GM12892 (cell line): Measurements from ENCODE around the gene NFYA. TPM values are rescaled to one million over a fixed set of nuclear protein-coding genes. Genes with fewer than 3 reads are reported as not detected.

Experiments used
- DNase-seq: peaks from one replicate; pipeline ENCODE4 v3.0.0; 2011; ENCODE audit not compliant: insufficient read length
- FAIRE-seq: peaks from 2 replicates; lab custom pipeline; 2011; peaks lifted over from hg19 to GRCh38; lab: Jason Lieb, UNC
- POLR2A ChIP-seq: IDR thresholded peaks from 2 replicates; pipeline ENCODE4 v1.6.1; 2011; ENCODE audit warnings: low read depth, low read length, control low read depth
- POLR2AphosphoS5 ChIP-seq: IDR thresholded peaks from 2 replicates; pipeline ENCODE4 v1.6.1; 2011; ENCODE audit warnings: low read depth, low read length, control low read depth
- TAF1 ChIP-seq: IDR thresholded peaks from 2 replicates; pipeline ENCODE4 v1.6.1; 2011; ENCODE audit warnings: low read depth, mild to moderate bottlenecking, control low read depth, low read length, borderline replicate concordance
- polyA plus RNA-seq: library from polyadenylated mRNA; unstranded; fragments of >200 nt; gene quantifications from one replicate; pipeline ENCODE4 v1.2.1, GENCODE V29; 2012; ENCODE audit warnings: missing spikeins, inconsistent platforms; ENCODE audit not compliant: missing spikeins

Gene NFYA
- 24.8 TPM for polyA plus RNA-seq

DNA sequence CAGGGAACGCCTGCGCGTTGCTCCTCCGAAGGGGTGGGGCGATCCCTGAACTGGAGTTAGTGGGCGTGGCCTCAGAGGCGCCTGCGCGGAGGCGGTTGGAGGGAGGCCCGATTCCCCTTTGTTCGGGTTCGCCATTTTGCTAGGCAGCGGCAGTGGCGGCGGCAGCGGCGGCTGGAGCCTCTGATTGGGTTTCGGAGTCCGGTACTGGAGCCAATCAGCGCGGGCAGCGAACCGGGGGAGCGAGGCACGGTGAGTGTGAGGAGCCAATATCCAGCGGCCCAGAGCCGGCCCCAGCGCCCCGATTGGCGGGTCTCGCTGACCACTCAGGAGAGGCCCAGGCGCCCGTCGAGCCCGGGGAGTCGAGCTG lies at the start of gene NFYA:
NFYA (plus strand) TSS at position 139 of the 367 bp plus-strand sequence. CDS start 6,116 bp downstream, outside the sequence.
- FAIRE-seq (peak; percentile 100), DNase-seq (peak; percentile 84)
- peak; percentile 41; the same call in 1 of the 2 replicates for TF ChIP-seq POLR2AphosphoS5
- TF ChIP-seq TAF1: peak; percentile 69; the same call in 1 of the 2 replicates
- no peak for TF ChIP-seq POLR2A

DNA sequence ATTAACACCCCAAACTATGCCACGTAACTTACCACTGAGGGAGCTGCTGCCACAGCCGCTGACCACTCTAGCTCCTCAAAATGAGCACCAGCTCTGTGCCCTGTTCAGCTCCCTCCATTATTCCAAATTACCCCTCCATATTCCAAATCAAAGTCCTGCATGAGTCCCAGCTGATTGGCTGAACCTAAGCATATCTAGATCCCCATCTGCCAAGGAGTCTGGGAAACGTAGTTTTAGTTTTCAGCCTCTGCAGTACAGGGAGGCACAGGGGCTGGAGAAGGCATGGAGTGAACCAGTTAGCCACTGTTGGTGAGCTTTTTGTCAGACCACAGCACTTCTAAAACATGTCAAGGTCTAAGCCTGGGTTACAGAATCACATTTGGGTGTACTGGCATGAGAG lies 49.7 kb upstream of the NFYA start:
- DNase-seq (no peak), FAIRE-seq (no peak)
- TF ChIP-seq POLR2AphosphoS5 (no peak), TAF1 (no peak), POLR2A (no peak)

DNA sequence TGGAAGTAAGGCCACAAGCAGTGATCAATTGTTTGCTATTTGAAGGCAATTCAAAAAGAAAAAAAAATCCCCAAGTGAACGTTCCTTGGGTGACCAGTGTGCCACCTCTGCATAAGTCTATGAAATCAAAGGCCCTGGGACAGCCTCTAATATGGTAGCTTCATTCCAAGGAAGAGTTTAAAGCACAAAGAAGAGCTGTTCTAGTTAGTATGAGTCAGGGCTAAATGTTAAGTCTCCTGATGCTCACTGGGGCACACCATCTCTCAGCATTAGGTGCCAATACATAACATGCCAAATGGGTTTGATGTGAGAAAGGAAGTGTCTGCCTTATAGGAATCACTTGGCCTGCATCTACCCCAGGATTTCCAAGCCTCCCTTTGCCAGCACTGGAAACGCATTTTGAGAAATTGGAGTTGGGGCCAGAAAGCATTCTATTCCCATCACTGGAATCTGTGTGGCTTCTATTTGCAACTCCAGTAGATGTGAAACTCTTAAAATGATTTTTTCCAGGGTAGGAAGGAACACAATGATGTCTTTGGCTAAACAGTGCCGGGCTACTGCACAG lies 46.7 kb upstream of the NFYA start:
- DNase-seq: no peak
- no peak for FAIRE-seq
- no peak for TF ChIP-seq TAF1
- no peak for TF ChIP-seq POLR2AphosphoS5
- TF ChIP-seq POLR2A: no peak

DNA sequence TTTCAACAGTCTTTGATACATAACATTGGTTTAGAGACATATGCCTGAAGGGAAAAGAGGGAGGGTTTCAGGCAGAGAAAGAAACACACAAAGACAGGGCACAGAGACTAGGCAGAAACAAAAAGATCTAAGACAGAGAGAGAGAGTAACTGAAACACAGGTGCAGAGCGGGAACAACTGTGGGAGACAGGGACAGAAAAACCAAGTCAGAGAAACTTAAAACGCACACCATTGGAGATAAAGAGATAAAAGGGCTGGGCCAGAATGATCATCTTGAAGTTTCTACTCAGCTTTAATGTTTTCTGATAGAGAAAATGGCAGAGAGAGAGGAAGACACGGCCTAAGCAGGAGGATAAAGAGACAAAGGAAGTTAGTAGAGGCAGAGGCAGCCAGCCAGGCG lies 45.5 kb upstream of the NFYA start:
- DNase-seq (no peak), FAIRE-seq (no peak)
- TF ChIP-seq TAF1 (no peak), POLR2AphosphoS5 (no peak), POLR2A (no peak)

DNA sequence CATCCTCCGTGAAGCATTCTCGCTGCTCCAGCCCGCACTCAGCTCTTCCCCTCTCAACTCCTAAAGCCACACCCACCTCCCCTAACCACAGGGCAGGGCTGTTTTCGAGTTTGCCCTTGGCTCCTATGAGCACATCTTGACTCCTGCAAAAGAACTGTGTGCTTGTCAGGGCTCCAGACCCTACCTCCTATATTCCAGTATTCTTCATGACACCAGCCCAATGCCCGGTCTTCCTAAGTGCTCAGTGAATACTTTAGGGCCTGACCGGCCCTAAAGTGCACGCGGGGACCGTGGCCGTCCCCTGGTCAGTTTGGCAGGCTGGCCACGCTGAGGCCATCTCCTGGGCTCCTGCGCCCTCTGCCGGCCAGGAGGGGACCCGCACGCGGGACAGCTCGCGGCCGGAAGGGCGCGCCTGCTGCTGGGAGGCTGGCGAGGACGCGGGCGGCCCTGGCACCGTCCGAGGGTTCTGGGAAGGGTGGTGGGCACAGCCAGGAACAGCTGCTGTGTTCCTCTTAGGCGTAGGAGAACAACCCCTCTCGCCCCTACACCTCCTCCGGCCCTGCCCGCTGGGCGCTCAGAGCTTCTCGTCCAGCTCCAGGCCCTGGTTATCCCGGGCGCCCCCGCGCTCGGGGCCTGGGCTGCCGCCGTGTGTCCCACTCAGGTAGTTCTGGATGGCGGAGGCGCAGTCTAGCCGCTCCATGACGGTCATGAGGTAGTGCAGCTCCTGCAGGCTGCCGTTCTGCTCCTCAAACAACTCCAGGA lies 44.8 kb upstream of the NFYA start:
- FAIRE-seq: peak; percentile 90

DNA sequence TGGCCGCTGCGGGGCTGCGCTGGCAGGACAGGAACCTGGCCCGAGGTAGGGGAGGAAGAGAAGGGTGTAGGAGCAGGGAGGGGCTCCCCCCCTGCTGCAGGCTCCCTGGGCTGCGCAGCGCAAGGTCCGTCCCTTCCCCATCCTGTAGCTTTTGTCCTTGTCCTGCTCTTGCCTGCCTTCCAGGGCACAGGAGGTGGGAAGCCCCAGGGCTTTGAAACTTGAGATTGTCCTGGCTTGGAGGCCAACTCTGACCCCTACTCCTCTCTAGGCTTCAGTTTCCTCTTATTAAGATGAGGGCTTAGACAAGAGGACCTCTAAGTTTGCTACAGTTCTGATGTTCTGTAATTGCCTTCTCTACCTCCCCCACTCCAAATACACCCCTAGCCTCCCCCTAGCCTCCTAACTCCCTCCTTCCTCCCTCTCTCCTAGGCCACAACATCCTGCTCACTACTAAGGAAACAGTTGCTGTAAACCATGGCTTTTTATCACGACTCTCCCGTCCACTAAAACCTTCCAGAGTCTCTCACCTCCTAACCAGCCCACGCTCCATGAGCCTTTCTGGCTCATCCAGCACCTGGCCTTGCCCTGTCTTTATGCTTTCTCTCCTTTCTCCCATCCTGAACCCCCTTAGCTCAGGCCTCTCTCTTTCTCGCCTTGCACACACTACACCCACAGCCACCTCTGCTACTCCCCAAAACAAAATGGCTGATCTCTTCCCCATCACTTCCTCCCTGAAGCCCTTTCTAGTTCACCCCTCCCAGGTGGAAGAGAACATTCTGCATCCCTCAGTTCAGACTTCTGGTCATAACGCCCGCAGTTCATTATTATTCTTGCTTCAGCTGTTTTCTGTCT lies 44.0 kb upstream of the NFYA start:
- DNase-seq (no peak), FAIRE-seq (no peak)
- no peak for TF ChIP-seq POLR2AphosphoS5
- TF ChIP-seq POLR2A: no peak
- TF ChIP-seq TAF1: no peak

More for the DNA sequence above, 44.8 kb upstream of the NFYA start:
- peak; percentile 86 for DNase-seq
- TF ChIP-seq POLR2A (peak; percentile 44; the same call in 1 of the 2 replicates), TAF1 (0 out of 2 replicates have a peak, but pooled peaks have one; percentile 25), POLR2AphosphoS5 (no peak)

DNA sequence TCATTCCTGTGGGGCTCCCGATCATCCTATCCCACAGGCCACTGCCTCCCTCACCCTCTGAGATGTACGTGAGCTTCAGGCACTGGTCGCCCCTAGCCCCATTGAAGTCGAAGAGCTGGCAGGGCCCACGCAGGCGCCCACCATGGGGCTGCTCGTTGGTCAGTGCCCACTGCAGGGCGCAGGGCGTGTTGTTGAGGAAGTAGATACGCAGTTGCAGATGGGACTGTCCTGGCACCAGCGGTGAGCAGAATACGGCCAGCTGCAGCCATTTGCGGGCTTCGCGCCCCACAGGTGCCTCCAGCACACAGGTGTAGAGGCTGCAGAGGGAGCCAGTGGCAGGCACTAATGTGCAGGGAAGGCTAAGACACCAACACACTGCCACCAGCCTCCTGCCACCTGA lies 39.9 kb upstream of the NFYA start:
- no peak for FAIRE-seq
- TF ChIP-seq POLR2AphosphoS5 (no peak), POLR2A (no peak), TAF1 (no peak)

DNA sequence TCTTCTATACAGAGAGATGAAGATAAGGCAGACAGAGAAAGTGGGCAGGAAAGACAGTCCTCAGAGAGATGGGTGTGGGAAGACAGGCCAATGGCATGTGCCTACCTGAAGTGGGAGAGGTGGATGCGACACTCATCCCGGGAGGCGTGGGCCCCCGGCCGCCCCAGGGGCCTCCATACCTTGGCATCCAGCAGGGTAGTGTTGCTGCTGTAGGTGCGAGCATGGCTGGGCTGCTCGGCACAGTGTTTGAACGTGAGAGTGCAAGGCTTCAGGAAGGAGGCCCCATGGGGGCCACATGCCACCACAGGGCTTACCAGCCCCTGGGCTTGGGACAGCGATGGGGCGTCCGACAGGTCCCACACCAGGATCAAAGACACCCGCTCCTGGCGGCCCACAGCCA lies 39.0 kb upstream of the NFYA start:
- no peak for TF ChIP-seq POLR2AphosphoS5
- FAIRE-seq (no peak), DNase-seq (no peak)

More for the DNA sequence above, 39.9 kb upstream of the NFYA start:
- DNase-seq: no peak

DNA sequence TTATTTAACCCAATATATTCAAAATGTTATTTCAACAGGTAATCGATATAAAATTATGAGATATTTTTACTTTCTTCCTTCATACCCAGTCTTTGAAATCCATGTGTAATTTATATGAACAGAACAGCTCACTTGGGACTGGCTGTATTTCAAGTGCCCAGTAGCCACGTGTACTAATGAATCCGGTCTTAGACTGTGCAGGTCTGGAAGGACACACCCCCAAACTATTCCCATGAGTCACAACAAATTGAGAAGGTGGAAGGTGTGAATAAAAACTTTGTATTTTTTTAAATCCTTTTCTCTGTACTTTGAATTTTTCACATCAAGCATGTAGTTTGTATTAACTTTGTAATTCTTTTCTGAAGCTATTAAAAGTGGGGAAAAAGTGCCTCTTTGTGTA lies 36.6 kb upstream of the NFYA start:
- FAIRE-seq: no peak
- no peak for DNase-seq
- TF ChIP-seq POLR2A (no peak), TAF1 (no peak), POLR2AphosphoS5 (no peak)

DNA sequence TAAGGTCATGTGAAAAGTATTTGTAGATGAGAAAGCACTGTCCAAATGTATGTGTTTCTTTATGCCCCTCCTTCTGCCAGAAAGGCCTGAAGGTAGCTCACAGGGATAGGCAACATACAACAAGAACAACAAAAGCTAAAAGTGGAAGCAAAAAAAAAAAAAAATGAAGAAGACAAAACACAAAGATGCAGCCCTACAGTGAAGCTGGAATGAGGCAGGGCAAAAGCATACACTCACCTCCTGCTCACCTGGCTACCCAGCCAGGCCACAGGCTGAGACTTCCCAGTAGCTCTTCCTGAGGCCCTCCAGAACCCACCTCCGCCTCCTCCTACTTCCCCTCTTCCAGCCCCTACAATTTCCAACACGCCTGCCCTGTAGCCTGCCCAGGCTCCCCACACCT lies 36.2 kb upstream of the NFYA start:
- FAIRE-seq (no peak), DNase-seq (no peak)
- no peak for TF ChIP-seq TAF1
- no peak for TF ChIP-seq POLR2A
- no peak for TF ChIP-seq POLR2AphosphoS5
